ENCODE measurements around the gene MSRB1. TPM values are rescaled to one million over a fixed set of nuclear protein-coding genes. Genes with fewer than 3 reads are reported as not detected.

Gene MSRB1
- total and polyA plus RNA-seq, 12 donors: 24.6 to 82.2 (median 35.6) TPM

DNA sequence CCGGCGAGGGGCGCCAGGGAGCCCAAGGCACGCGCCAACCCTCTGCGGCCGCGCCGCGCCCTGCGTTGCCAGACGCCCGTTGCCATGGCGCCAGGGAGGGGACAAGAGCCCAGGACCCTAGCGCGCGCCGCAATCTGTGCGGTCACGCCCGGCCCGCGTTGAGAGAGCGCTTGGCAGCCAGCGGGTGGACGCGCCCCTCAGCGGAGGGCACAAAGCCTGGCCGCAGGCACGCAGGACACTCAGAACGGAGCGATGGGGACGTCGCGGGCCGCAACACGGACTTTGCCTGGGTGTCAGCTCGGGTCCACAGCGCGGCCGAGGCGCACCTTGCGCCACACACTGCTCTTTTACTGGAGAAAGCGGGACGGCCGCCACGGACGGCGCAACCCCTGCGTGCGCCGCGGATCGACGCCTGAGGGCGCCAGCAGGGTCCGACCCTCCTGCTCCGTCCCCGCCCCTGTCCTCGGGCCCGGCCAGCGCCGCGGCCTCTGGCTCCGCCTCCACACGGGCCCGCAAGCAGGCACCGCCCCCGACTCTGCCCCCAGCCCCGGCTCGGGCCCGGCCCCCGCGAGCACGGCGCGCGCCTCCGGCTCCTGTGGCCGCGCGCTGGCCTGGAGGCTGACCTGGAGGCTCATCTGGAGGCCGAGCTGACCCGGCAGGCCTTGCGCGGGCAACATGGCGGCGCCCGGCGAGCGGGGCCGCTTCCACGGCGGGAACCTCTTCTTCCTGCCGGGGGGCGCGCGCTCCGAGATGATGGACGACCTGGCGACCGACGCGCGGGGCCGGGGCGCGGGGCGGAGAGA, 40.7 kb upstream of the MSRB1 start, which contains the start of gene GFER:
GFER (plus strand) TSS at position 650 of the 803 bp plus-strand sequence; CDS start at position 676, 26 bp downstream.
- H3K36me3 ChIP-seq: peaks cover 0 to 26% (median 12%) of the 10 kb centered on the region in 9 donors
- DNase-seq (peak; percentile 88 to 92), ATAC-seq (peak; percentile 94 to 98 (median 94))
- peaks cover 11 to 43% (median 30%) of the 10 kb centered on the region in 9 donors for H3K4me1 ChIP-seq
- H3K27ac ChIP-seq: peak within 1 kb of the TSS; percentile 65 to 89 (median 81)
- WGBS, 2 donors: 0% methylated on average over 95 to 109 of the region's 109 CpGs
- H3K4me3 ChIP-seq: peak within 1 kb of the TSS; percentile 80 to 98 (median 91)
- intact Hi-C loops (cut with DNase I): loop anchor here in 1 of 10 donors (10.0 kb wide), 1 partner anchor 59 kb away; no protein-coding TSS in a partner anchor
- H3K27me3 ChIP-seq: peaks cover 15 to 54% (median 43%) of the 10 kb centered on the region in 7 donors
- H3K9me3 ChIP-seq: no peaks in the 10 kb centered on the region
- TF ChIP-seq, protein P1, sequence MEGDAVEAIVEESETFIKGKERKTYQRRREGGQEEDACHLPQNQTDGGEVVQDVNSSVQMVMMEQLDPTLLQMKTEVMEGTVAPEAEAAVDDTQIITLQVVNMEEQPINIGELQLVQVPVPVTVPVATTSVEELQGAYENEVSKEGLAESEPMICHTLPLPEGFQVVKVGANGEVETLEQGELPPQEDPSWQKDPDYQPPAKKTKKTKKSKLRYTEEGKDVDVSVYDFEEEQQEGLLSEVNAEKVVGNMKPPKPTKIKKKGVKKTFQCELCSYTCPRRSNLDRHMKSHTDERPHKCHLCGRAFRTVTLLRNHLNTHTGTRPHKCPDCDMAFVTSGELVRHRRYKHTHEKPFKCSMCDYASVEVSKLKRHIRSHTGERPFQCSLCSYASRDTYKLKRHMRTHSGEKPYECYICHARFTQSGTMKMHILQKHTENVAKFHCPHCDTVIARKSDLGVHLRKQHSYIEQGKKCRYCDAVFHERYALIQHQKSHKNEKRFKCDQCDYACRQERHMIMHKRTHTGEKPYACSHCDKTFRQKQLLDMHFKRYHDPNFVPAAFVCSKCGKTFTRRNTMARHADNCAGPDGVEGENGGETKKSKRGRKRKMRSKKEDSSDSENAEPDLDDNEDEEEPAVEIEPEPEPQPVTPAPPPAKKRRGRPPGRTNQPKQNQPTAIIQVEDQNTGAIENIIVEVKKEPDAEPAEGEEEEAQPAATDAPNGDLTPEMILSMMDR (IDR thresholded peaks at IDR 0.05): peak; percentile 9 to 73 (median 52)

GRCh38 chr16:1982991-1983543, 40.1 kb upstream of the MSRB1 start:
- Histone ChIP-seq H3K27ac (peak overlapping the region; percentile 65 to 89 (median 81)), H3K4me3 (peak overlapping the region; percentile 55 to 98 (median 91)), H3K9me3 (no peaks in the 10 kb centered on the region), H3K4me1 (peaks cover 11 to 43% (median 30%) of the 10 kb centered on the region in 9 donors), H3K36me3 (peaks cover 0 to 33% (median 18%) of the 10 kb centered on the region in 9 donors), H3K27me3 (peaks cover 18 to 56% (median 43%) of the 10 kb centered on the region in 7 donors)
- no peak for DNase-seq
- ATAC-seq: no peak
- TF ChIP-seq, protein P1 (IDR thresholded peaks at IDR 0.05): no peak
- intact Hi-C loops (cut with DNase I): loop anchor here in 1 of 10 donors (10.0 kb wide), 1 partner anchor 58 kb away; no protein-coding TSS in a partner anchor
- WGBS, 2 donors: 23 to 25% methylated on average over 19 of the region's 19 CpGs

DNA sequence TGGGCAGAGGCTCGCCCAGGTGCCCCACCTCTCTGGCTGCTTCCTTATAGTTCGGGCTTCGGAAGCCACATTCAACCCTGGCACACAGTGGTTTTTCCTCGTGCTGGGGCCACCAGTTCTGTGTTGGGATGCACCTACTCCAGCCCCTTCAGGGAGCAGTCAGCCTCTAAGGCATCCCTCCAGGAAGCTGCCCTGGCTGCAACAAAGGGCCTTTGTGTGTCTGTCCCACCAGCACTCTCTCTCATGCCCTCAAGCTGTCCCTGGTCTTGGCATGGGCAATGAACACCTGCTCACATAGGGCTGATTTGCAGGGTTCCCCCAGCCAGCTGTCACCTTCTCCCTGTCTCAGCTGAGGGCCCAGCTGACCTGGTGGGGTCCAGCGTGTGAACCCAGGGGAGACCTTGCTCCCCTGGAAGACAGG, 39.0 kb upstream of the MSRB1 start:
- no peak overlapping the region for H3K27ac ChIP-seq
- ATAC-seq (no peak), DNase-seq (no peak)
- no peaks in the 10 kb centered on the region for H3K9me3 ChIP-seq
- peaks cover 11 to 43% (median 30%) of the 10 kb centered on the region in 9 donors for H3K4me1 ChIP-seq
- intact Hi-C loops (cut with DNase I): loop anchor here in 1 of 10 donors (10.0 kb wide), 1 partner anchor 57 kb away; no protein-coding TSS in a partner anchor
- H3K27me3 ChIP-seq: peaks cover 18 to 64% (median 49%) of the 10 kb centered on the region in 7 donors
- H3K36me3 ChIP-seq: peaks cover 0 to 40% (median 29%) of the 10 kb centered on the region in 9 donors
- 66 to 68% methylated on average over 5 of the region's 5 CpGs for WGBS, 2 donors
- no peak overlapping the region for H3K4me3 ChIP-seq
- TF ChIP-seq, protein P1 (IDR thresholded peaks at IDR 0.05): no peak

DNA sequence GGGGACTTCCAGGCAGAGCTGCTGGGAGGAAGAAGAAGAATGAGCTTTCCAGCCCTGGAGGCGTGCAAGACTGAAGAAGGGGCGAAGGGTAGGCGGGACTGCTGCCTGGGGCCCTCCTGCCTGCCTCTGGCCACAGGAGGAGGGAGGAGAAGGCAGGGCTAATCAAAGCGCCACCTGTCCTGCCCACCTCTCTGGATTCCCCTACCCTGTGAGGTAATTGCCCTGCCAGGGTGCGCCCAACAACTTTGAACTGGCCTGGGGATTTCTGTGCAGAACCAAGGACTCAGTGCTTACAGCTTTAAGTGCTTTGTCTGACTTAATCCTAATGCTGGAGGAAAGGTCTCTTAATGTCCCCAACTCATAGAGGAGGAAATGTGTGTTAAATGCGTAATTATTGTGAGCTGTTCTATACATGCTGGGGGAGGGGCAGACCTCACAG, 38.4 kb upstream of the MSRB1 start, which contains the start of gene NOXO1:
NOXO1 (minus strand) TSS at position 72 of the 439 bp plus-strand sequence. CDS start 290 bp downstream, outside the sequence.
- intact Hi-C loops (cut with DNase I): loop anchor here in 1 of 10 donors (10.0 kb wide), 1 partner anchor 57 kb away; no protein-coding TSS in a partner anchor
- Histone ChIP-seq H3K9me3 (no peaks in the 10 kb centered on the region), H3K4me3 (no peak within 1 kb of the TSS), H3K27ac (no peak within 1 kb of the TSS), H3K36me3 (peaks cover 1 to 40% (median 33%) of the 10 kb centered on the region in 9 donors), H3K4me1 (peaks cover 11 to 43% (median 30%) of the 10 kb centered on the region in 9 donors), H3K27me3 (peaks cover 18 to 66% (median 54%) of the 10 kb centered on the region in 7 donors)
- DNase-seq (no peak), ATAC-seq (no peak)
- 34 to 39% methylated on average over 6 of the region's 6 CpGs for WGBS, 2 donors
- TF ChIP-seq, protein P1 (IDR thresholded peaks at IDR 0.05): no peak
